Measurements from ENCODE around the gene CCDC149.

CCDC149 gene

GRCh38 chr4:24956091-24956490 lies 43.2 kb upstream of the CCDC149 start:
- Histone ChIP-seq H3K4me2 (ENCODE audit: low read depth, low read length, poor library complexity, severe bottlenecking) (no peak overlapping the region), H4K20me1 (ENCODE audit: low read depth, low read length) (no peaks in the 10 kb centered on the region), H3K27me3 (ENCODE audit: low read length) (no peaks in the 10 kb centered on the region), H3K79me2 (ENCODE audit: insufficient read depth, low read length) (no peaks in the 10 kb centered on the region), H3K9me2 (replicated peaks; ENCODE audit: insufficient read depth, low read length) (no peaks in the 10 kb centered on the region), H3K27ac (ENCODE audit: low read depth, low read length) (no peak overlapping the region), H3K4me3 (ENCODE audit: insufficient read depth, low read length, poor library complexity, severe bottlenecking) (no peak overlapping the region), H3K9ac (ENCODE audit: low read length) (no peak overlapping the region), H3K36me3 (ENCODE audit: low read length) (no peaks in the 10 kb centered on the region), H2AFZ (ENCODE audit: low read depth, low read length, severe bottlenecking) (no peak overlapping the region), H3F3A (ENCODE audit: insufficient read depth) (no peaks in the 10 kb centered on the region), H3K9me3 (ENCODE audit: insufficient read depth, low read length) (no peaks in the 10 kb centered on the region)
- TF ChIP-seq EZH2phosphoT487 (conservative IDR thresholded peaks at IDR 0.05; ENCODE audit: low read length) (no peak), CTCF (IDR thresholded peaks at IDR 0.05; ENCODE audit: insufficient read depth, low read length, poor library complexity, severe bottlenecking) (no peak)

GRCh38 chr4:24952667-24953066 lies 39.8 kb upstream of the CCDC149 start:
- no peak overlapping the region for H3K4me3 ChIP-seq (ENCODE audit: insufficient read depth, low read length, poor library complexity, severe bottlenecking)
- no peak for TF ChIP-seq EZH2phosphoT487 (conservative IDR thresholded peaks at IDR 0.05; ENCODE audit: low read length)
- no peak for TF ChIP-seq CTCF (IDR thresholded peaks at IDR 0.05; ENCODE audit: insufficient read depth, low read length, poor library complexity, severe bottlenecking)
- H2AFZ ChIP-seq (ENCODE audit: low read depth, low read length, severe bottlenecking), result no peak overlapping the region
- H4K20me1 ChIP-seq (ENCODE audit: low read depth, low read length), result no peaks in the 10 kb centered on the region
- no peaks in the 10 kb centered on the region for H3K9me2 ChIP-seq (replicated peaks; ENCODE audit: insufficient read depth, low read length)
- no peaks in the 10 kb centered on the region for H3K27me3 ChIP-seq (ENCODE audit: low read length)
- no peaks in the 10 kb centered on the region for H3K36me3 ChIP-seq (ENCODE audit: low read length)
- H3K79me2 ChIP-seq (ENCODE audit: insufficient read depth, low read length), result no peaks in the 10 kb centered on the region
- no peak overlapping the region for H3K9ac ChIP-seq (ENCODE audit: low read length)
- H3K4me2 ChIP-seq (ENCODE audit: low read depth, low read length, poor library complexity, severe bottlenecking), result no peak overlapping the region
- no peak overlapping the region for H3K27ac ChIP-seq (ENCODE audit: low read depth, low read length)
- H3K9me3 ChIP-seq (ENCODE audit: insufficient read depth, low read length), result no peaks in the 10 kb centered on the region
- no peaks in the 10 kb centered on the region for H3F3A ChIP-seq (ENCODE audit: insufficient read depth)

- H3K4me2 ChIP-seq (ENCODE audit: low read depth, low read length, poor library complexity, severe bottlenecking), result no peak overlapping the region
- H3K27me3 ChIP-seq (ENCODE audit: low read length), result no peaks in the 10 kb centered on the region
- H3K79me2 ChIP-seq (ENCODE audit: insufficient read depth, low read length), result no peaks in the 10 kb centered on the region
- H3K9ac ChIP-seq (ENCODE audit: low read length), result no peak overlapping the region
- H3F3A ChIP-seq (ENCODE audit: insufficient read depth), result no peaks in the 10 kb centered on the region
- TF ChIP-seq CTCF (IDR thresholded peaks at IDR 0.05; ENCODE audit: insufficient read depth, low read length, poor library complexity, severe bottlenecking) (no peak), EZH2phosphoT487 (conservative IDR thresholded peaks at IDR 0.05; ENCODE audit: low read length) (no peak)
- H3K36me3 ChIP-seq (ENCODE audit: low read length), result no peaks in the 10 kb centered on the region
- no peak overlapping the region for H3K4me3 ChIP-seq (ENCODE audit: insufficient read depth, low read length, poor library complexity, severe bottlenecking)
- H3K9me3 ChIP-seq (ENCODE audit: insufficient read depth, low read length), result no peaks in the 10 kb centered on the region
- no peak overlapping the region for H3K27ac ChIP-seq (ENCODE audit: low read depth, low read length)
- no peaks in the 10 kb centered on the region for H3K9me2 ChIP-seq (replicated peaks; ENCODE audit: insufficient read depth, low read length)
- no peak overlapping the region for H2AFZ ChIP-seq (ENCODE audit: low read depth, low read length, severe bottlenecking)
- H4K20me1 ChIP-seq (ENCODE audit: low read depth, low read length), result no peaks in the 10 kb centered on the region
Observed at GRCh38 chr4:24949970-24950369, 37.1 kb upstream of the CCDC149 start.

GRCh38 chr4:24937917-24938281 lies 25.1 kb upstream of the CCDC149 start:
- H3F3A ChIP-seq (ENCODE audit: insufficient read depth), result no peaks in the 10 kb centered on the region
- no peak for TF ChIP-seq CTCF (IDR thresholded peaks at IDR 0.05; ENCODE audit: insufficient read depth, low read length, poor library complexity, severe bottlenecking)
- no peak for TF ChIP-seq EZH2phosphoT487 (conservative IDR thresholded peaks at IDR 0.05; ENCODE audit: low read length)
- H4K20me1 ChIP-seq (ENCODE audit: low read depth, low read length), result no peaks in the 10 kb centered on the region
- H2AFZ ChIP-seq (ENCODE audit: low read depth, low read length, severe bottlenecking), result no peak overlapping the region
- no peak overlapping the region for H3K4me2 ChIP-seq (ENCODE audit: low read depth, low read length, poor library complexity, severe bottlenecking)
- H3K9me3 ChIP-seq (ENCODE audit: insufficient read depth, low read length), result no peaks in the 10 kb centered on the region
- H3K36me3 ChIP-seq (ENCODE audit: low read length), result no peaks in the 10 kb centered on the region
- no peak overlapping the region for H3K4me3 ChIP-seq (ENCODE audit: insufficient read depth, low read length, poor library complexity, severe bottlenecking)
- H3K9ac ChIP-seq (ENCODE audit: low read length), result no peak overlapping the region
- no peaks in the 10 kb centered on the region for H3K27me3 ChIP-seq (ENCODE audit: low read length)
- H3K27ac ChIP-seq (ENCODE audit: low read depth, low read length), result no peak overlapping the region
- no peaks in the 10 kb centered on the region for H3K9me2 ChIP-seq (replicated peaks; ENCODE audit: insufficient read depth, low read length)
- no peaks in the 10 kb centered on the region for H3K79me2 ChIP-seq (ENCODE audit: insufficient read depth, low read length)

Data from SU-DHL-6 (cell line).